ENCODE data around the gene BMX. TPM values are rescaled to one million over a fixed set of nuclear protein-coding genes. Genes with fewer than 3 reads are reported as not detected.

Gene BMX
- total RNA-seq, 1 donor from 2014 or later: 1.8 TPM

GRCh38 chrX:15560924-15561323, 60.3 kb downstream of the BMX start:
- intact Hi-C loops (cut with DNase I): loop anchor here (10.0 kb wide), 1 partner anchor 66 kb away; the partner anchor contains the start of gene PIR
- ATAC-seq (ENCODE audit: poor library complexity) (no peak), DNase-seq (no peak)

GRCh38 chrX:15563056-15563455, 62.4 kb downstream of the BMX start:
- DNase-seq: no peak
- no peak for ATAC-seq (ENCODE audit: poor library complexity)
- intact Hi-C loops (cut with DNase I): loop anchor here (10.0 kb wide), 1 partner anchor 68 kb away; the partner anchor contains the start of gene PIR

- ATAC-seq (ENCODE audit: poor library complexity): peak; percentile 89
- intact Hi-C loops (cut with DNase I): loop anchor here (10.0 kb wide), 1 partner anchor 70 kb away; the partner anchor contains the start of gene PIR
- peak; percentile 66 for DNase-seq
These were observed 64.5 kb downstream of the BMX start for GRCh38 chrX:15564981-15565579.

- ATAC-seq (ENCODE audit: poor library complexity): no peak
- intact Hi-C loops (cut with DNase I): loop anchor here (10.0 kb wide), 1 partner anchor 71 kb away; the partner anchor contains the start of gene PIR
These were observed 65.6 kb downstream of the BMX start for GRCh38 chrX:15566244-15566643.

GRCh38 chrX:15567267-15567666, 66.7 kb downstream of the BMX start:
- ATAC-seq (ENCODE audit: poor library complexity) (no peak), DNase-seq (no peak)
- intact Hi-C loops (cut with DNase I): loop anchor here (10.0 kb wide), 1 partner anchor 72 kb away; the partner anchor contains the start of gene PIR

More at GRCh38 chrX:15566244-15566643, 65.6 kb downstream of the BMX start:
- no peak for DNase-seq

- intact Hi-C loops (cut with DNase I): loop anchor here (10.0 kb wide), 1 partner anchor 73 kb away; the partner anchor contains the start of gene PIR
- ATAC-seq (ENCODE audit: poor library complexity) (no peak), DNase-seq (no peak)
These were observed 67.4 kb downstream of the BMX start for GRCh38 chrX:15567886-15568616.

GRCh38 chrX:15570145-15570544, 69.5 kb downstream of the BMX start:
- intact Hi-C loops (cut with DNase I): no loop called here
- no peak for ATAC-seq (ENCODE audit: poor library complexity)
- no peak for DNase-seq

- no peak for DNase-seq
- no peak for ATAC-seq (ENCODE audit: poor library complexity)
- intact Hi-C loops (cut with DNase I): no loop called here
These were observed 73.4 kb downstream of the BMX start for GRCh38 chrX:15574017-15574416.

GRCh38 chrX:15576019-15576418, 75.4 kb downstream of the BMX start:
- intact Hi-C loops (cut with DNase I): no loop called here
- no peak for ATAC-seq (ENCODE audit: poor library complexity)
- DNase-seq: no peak

GRCh38 chrX:15579778-15580747, 79.5 kb downstream of the BMX start:
- peak; percentile 63 for DNase-seq
- intact Hi-C loops (cut with DNase I): no loop called here
- peak; percentile 96 for ATAC-seq (ENCODE audit: poor library complexity)

GRCh38 chrX:15594371-15594770, 93.8 kb downstream of the BMX start:
- DNase-seq (no peak), ATAC-seq (ENCODE audit: poor library complexity) (peak; percentile 64)
- intact Hi-C loops (cut with DNase I): loop anchor here (10.0 kb wide), 1 partner anchor 50 kb away; no protein-coding TSS in a partner anchor

GRCh38 chrX:15598026-15598425, 97.4 kb downstream of the BMX start:
- ATAC-seq (ENCODE audit: poor library complexity): peak; percentile 36
- intact Hi-C loops (cut with DNase I): loop anchor here (10.0 kb wide), 1 partner anchor 47 kb away; no protein-coding TSS in a partner anchor
- DNase-seq: no peak

GRCh38 chrX:15599461-15599860, 98.9 kb downstream of the BMX start:
- ATAC-seq (ENCODE audit: poor library complexity) (no peak), DNase-seq (no peak)
- intact Hi-C loops (cut with DNase I): loop anchor here (10.0 kb wide), 1 partner anchor 45 kb away; no protein-coding TSS in a partner anchor

GRCh38 chrX:15600049-15600448, 99.4 kb downstream of the BMX start:
- intact Hi-C loops (cut with DNase I): no loop called here
- no peak for ATAC-seq (ENCODE audit: poor library complexity)
- DNase-seq: no peak

GRCh38 chrX:15600745-15601144, 100.1 kb downstream of the BMX start, which contains the start of gene ACE2:
ACE2 (minus strand) TSS chrX:15600960; CDS start chrX:15600911, 49 bp downstream.
- intact Hi-C loops (cut with DNase I): no loop called here
- ATAC-seq (ENCODE audit: poor library complexity): peak; percentile 80
- peak; percentile 30 for DNase-seq

- intact Hi-C loops (cut with DNase I): no loop called here
- no peak for DNase-seq
- no peak for ATAC-seq (ENCODE audit: poor library complexity)
These were observed 101.3 kb downstream of the BMX start for GRCh38 chrX:15601932-15602331.

- ATAC-seq (ENCODE audit: poor library complexity): no peak
- DNase-seq: no peak
- intact Hi-C loops (cut with DNase I): no loop called here
These were observed 102.2 kb downstream of the BMX start for GRCh38 chrX:15602761-15603160.

GRCh38 chrX:15605226-15605625, 104.6 kb downstream of the BMX start:
- no peak for DNase-seq
- intact Hi-C loops (cut with DNase I): no loop called here
- no peak for ATAC-seq (ENCODE audit: poor library complexity)
